Left renal cortex interstitium (tissue), 4 donors: Measurements from ENCODE around the gene TBC1D3. TPM values are rescaled to one million over a fixed set of nuclear protein-coding genes. Genes with fewer than 3 reads are reported as not detected.
"Not testable (repeated sequence)": the region's sequence is repeated elsewhere in the genome, so short reads cannot be mapped to it uniquely, and the experiment has no call there.

Experiments used
- DNase-seq, 4 donors: peaks; one replicate each; pipeline ENCODE4 v3.0.0-alpha.2; 2013; ENCODE audit warnings: low read depth in 4 of 4, low spot score in 2 of 4, missing footprints in 1 of 4
- polyA plus RNA-seq, 4 donors: library from polyadenylated mRNA; unstranded; fragments of 120-200 nt; gene quantifications; one replicate each; pipeline ENCODE4 v1.2.1, GENCODE V29; 2013; ENCODE audit not compliant: insufficient read length in 4 of 4

TBC1D3 gene
- not detected for polyA plus RNA-seq

DNA sequence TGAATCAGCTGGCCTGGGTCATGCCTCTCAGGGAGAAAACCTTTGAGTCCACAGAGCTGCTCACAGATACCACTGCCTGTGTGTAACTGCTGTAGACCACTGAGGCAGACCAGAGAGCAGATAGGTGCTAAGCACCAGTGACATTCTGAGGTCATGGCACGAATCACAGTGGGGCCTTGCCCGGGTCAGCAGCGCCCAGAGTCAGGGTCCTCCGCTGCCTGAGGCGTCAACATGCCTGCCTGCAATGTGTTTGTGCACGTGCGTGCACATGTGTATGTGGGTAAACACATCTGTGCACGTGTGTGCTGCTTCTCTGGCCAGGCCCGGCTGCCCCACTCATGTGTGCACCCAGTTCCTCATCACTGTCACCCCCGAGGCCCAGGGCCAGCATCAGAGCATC is at the start of gene TBC1D3:
TSS of gene TBC1D3 (minus strand) at position 101 of the 400 bp plus-strand sequence. CDS start 1,526 bp downstream, outside the sequence.
- DNase-seq = not testable (repeated sequence)

DNA sequence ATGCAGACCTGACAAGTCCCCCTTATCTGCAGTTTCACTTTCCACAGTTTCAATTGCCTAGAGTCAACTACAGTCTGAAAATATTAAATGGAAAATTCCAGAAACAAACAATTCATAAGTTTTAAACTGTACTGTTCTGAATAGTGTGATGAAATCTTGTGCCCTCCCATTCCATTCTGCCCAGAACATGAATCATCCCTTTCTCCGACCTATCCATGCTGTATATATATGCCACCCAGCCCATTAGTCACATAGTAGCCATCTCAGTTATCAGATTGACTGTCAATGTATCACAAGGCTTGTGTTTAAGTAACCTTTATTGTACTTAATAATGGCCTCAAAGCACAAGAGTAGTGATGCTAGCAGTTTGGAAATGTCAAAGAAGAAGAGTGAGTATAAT is 40.4 kb upstream of the TBC1D3 start:
- not testable (repeated sequence) for DNase-seq

GRCh38 chr17:38225844-38226495 is 33.6 kb upstream of the TBC1D3 start:
- DNase-seq = not testable (repeated sequence)

DNA sequence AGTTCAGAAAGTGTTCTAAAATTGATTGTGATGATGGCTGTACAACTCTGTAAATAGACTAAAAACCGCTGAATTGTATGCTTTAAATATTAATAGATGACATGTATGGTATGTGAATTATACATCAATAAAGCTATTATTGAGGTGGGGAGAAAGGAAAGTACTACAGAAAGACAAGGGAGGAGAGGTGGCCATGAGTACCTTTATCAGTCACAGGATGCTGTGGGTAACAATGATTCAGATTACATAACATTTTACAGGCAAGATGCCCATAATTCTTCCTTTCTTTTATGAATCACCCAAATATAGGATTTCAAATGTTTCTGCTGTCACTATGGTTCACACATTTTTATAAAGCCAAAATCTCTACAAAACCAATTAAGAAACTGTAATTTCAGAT is 28.5 kb upstream of the TBC1D3 start:
- not testable (repeated sequence) for DNase-seq

- DNase-seq = not testable (repeated sequence)
Measured at GRCh38 chr17:38200271-38200670, 7.9 kb upstream of the TBC1D3 start.

GRCh38 chr17:38134860-38135259 is 57.5 kb downstream of the TBC1D3 start:
- DNase-seq = not testable (repeated sequence)

Other genes starting within 250 kb of the TBC1D3 start
- gene TBC1D3L, start 203.5 kb downstream of the TBC1D3 start, polyA plus RNA-seq = 10 to 100 TPM in 3 of 4 donors, 1 to 10 TPM in 1; 9.9 to 40.0 (median 21.1) TPM
- gene TBC1D3D, start 188.6 kb downstream of the TBC1D3 start, polyA plus RNA-seq = 1 to 10 TPM in 1 of 4 donors, under 1 TPM in 3; 0.89 to 4.2 (median 0.93) TPM
- gene TBC1D3C, start 123.9 kb downstream of the TBC1D3 start, polyA plus RNA-seq = 1 to 10 TPM in 1 of 4 donors, under 1 TPM in 1, not detected in 2; 0.38 to 1.8 TPM
- gene TBC1D3E, start 64.6 kb downstream of the TBC1D3 start, polyA plus RNA-seq = under 1 TPM in 1 of 4 donors, not detected in 3; 0.16 TPM
- gene MRPL45, start 104.6 kb upstream of the TBC1D3 start, polyA plus RNA-seq = 10 to 100 TPM; 57.6 to 68.1 (median 63.6) TPM
- gene GPR179, start 151.4 kb upstream of the TBC1D3 start, polyA plus RNA-seq = under 1 TPM; 0.05 to 0.14 (median 0.09) TPM
- gene SOCS7, start 159.3 kb upstream of the TBC1D3 start, polyA plus RNA-seq = 10 to 100 TPM; 16.0 to 22.7 (median 18.5) TPM
- gene ARHGAP23, start 235.9 kb upstream of the TBC1D3 start, polyA plus RNA-seq = 10 to 100 TPM; 54.4 to 70.4 (median 63.1) TPM